GM21515 (cell line): Measurements from ENCODE around the gene MYO7B.

Experiments
- ATAC-seq: cut with Tn5 transposase; IDR thresholded peaks from one replicate; pipeline ENCODE4 v1.9.1; 2021; ENCODE audit not compliant: unreplicated experiment

MYO7B gene

GRCh38 chr2:127535422-127535901 lies at the start of gene MYO7B:
Gene MYO7B, plus strand, starts transcription at chr2:127535683. Its CDS starts 24,040 bp downstream, at chr2:127559723.
- ATAC-seq = no peak

- ATAC-seq = no peak
These were observed 49.8 kb upstream of the MYO7B start for GRCh38 chr2:127485694-127486071.

GRCh38 chr2:127486247-127487058 lies 49.0 kb upstream of the MYO7B start:
- no peak for ATAC-seq

DNA sequence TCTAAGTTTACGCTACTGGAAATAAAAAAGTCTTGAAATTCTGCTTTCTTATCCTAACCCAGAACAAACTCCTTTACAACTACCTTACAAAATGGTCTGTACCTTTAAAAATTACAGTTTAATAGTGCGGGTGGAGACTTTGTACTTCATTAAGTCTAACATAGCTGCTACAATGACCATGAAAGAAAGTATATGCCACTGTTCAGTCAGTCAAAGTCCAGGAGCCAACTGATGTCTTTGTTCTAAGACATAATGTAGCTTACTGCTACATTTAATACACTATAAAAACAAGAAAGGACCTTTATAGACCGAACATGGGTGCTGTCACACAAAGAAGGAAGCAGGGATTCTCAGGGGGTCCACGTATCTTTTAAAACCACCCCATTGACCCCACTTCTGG lies 45.2 kb upstream of the MYO7B start:
- ATAC-seq = no peak

DNA sequence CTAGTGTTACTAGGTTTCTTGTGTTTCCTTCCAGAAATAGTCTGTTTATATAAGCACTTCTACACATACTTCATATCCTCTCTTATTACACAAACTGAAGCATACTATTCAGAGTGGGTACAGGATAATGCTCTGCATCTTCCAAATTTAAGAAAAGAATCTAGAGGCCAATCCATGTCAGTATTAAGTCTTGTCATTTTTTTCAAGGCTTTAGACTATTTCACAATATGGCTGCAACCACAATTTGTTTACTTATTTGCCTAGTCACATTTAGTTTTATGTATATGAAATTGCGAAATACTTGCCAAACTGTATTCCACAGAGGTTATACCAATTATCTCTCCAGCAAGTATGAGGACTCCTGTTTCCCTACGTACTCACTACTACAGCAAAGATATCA lies 37.1 kb upstream of the MYO7B start:
- no peak for ATAC-seq

DNA sequence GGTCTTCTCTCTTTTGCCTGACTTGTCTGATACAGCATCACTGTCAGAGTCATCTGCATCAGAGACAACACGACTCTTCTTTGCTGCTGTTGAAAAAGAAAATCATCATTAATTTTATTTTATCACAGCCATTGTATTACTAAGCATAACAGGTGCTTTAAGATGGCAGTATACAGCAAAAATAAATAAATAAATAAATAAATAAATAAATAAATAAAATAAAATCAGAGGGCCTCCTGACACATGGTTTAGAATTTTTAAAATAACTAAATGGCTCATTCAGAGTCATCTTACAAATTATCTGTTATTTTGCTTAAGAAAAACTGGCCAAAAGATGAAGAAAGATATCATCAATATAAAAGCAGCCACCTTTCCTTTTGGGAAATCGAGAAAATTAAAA lies 32.0 kb upstream of the MYO7B start:
- no peak for ATAC-seq

DNA sequence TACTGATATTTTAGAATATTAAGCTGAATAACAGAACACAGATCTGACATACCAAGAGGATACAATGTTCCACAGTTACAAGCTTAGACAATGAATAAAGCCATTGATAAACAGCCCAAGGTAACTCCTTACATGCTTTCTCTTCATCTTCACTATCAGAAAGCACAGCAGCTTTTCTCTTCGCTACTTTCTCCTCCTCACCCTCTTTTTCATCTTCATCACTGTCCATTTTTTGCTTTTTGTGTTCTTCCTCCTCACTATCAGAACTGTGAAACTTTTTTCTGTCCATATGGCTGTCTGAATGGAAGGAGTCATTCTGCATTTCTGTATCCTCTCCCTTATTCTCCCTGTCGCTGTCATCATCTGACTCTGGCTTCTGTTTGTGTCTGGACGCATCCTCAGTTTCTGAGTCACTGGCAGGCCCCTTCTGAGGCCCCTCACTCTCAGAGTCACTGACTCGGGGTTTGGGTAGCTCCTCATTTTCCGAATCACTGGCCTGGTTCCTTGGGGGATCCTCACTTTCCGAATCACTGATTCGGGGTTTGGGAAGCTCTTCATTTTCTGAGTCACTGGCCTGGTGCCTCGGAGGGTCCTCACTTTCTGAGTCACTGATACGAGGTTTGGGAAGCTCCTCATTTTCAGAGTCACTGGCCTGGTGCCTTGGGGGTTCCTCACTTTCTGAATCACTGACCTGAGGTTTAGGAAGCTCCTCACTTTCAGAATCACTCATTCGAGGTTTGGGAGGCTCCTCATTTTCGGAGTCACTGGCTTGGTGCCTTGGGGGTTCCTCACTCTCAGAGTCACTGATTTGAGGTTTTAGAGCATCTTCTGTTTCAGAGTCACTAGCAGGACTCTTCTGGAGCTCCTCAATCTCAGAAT lies 30.7 kb upstream of the MYO7B start:
- no peak for ATAC-seq

GRCh38 chr2:127506510-127506909 lies 29.0 kb upstream of the MYO7B start:
- ATAC-seq = no peak

DNA sequence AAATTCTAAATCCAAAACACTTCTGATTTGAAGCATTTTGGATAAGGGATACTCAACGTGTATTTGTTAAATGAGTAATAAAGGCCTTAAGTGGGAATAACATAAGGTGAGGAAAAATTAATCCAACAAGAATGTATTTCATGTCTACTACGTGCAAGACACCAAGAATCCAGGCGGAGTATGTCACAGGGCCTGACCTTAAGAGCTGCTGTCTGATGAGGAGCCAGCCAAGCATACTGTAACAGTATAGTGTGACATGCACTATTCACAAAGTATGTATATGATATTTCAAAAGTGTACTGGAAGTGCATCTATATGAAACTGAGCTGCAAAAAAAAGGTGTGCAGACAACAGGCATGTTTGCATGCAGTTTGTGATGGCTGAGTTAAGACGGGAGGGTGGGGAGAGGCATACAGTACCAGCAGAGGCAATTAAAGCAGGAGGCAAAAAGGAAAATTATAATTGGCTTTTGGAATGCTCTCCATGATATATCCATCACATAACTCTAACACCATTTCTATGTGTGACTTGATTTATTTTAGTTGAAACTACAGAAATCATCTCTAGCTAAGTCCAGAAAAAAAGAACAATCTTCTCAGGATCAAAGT lies 27.4 kb upstream of the MYO7B start:
- no peak for ATAC-seq

- ATAC-seq = no peak
These were observed 26.9 kb upstream of the MYO7B start for GRCh38 chr2:127508631-127509034.

- no peak for ATAC-seq
These were observed 25.4 kb upstream of the MYO7B start for GRCh38 chr2:127510073-127510472.

DNA sequence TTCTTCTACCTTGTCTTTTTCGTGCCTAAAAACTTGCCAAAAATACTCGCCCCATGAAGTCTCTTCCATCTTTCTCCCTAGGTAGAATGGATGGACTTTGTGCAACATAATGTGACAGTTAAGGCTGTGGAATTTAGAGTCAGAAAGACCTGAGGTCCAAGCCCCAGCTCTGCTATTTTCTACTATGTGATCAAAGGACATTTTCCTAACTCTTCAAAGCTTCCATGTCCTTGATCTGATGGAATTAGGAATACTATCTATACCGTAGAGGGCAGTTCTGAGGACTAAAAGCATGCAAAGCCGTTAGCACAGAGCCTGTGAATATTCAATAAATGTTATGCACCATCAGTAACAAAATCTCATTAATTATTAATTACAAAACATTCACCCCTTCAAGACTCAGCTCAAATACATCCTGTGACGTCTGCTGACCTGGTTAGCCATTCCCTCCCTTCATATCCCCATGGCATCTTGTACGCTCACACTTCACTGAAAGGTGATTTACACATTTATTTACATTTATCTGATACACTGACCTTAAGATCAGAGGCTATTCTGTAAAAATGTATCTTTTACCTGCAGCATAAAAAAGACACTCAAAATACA lies 24.3 kb upstream of the MYO7B start:
- ATAC-seq = no peak

GRCh38 chr2:127511917-127512316 lies 23.6 kb upstream of the MYO7B start:
- no peak for ATAC-seq

GRCh38 chr2:127512362-127512761 lies 23.1 kb upstream of the MYO7B start:
- ATAC-seq = no peak

GRCh38 chr2:127514076-127514475 lies 21.4 kb upstream of the MYO7B start:
- ATAC-seq = no peak

DNA sequence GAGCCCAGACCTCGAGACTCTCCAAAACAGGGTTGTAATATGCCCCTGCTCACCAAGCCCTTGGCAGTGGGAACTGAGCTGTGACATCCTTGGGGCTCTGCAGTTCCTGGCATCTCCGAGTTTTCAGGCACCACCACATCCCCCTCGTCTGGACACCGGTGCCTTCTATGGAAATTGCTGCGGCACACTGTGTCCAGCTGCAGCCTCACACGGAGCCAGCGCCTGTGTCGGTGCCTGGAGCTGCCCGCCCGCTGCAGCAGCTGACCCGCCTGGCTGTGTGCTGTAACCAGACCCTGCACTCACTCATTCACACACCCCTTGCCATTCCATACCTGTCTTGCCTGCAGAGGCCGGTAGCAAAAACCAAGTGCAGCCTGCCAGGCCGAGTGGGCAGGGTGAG lies 21.0 kb upstream of the MYO7B start:
- no peak for ATAC-seq

- no peak for ATAC-seq
These were observed 20.0 kb upstream of the MYO7B start for GRCh38 chr2:127515383-127515915.

DNA sequence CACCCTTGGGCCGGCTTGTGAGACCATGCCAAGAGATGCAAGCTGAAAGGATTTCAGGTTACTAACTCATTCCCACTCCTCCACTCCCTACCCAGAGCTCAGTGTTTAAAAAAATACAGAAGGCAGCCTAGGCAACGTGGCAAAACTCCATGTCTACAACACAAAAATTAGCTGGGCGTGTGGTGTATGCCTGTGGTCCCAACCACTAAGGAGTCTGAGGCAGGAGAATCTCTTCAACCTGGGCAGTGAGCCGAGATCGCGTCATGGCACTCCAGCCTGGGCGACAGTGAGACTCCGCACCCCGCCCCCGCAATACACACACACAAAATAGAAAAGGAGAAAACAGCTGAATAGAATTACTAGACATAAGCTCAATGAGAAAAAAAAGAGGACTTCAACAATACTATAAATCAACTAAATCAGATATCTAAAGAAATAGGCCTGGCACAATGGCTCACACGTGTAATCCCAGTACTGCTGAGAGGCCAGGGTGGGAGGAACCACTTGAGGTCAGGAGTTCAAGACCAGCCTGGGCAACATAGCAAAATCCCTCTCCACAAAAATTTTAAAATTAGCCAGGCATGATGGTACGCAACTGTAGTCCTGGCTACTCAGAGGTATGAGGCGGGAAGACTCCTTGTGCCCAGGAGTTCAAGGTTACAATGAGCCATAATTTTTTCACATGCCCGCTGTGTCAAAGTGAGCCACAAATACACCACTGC lies 19.3 kb upstream of the MYO7B start:
- no peak for ATAC-seq

- no peak for ATAC-seq
These were observed 18.0 kb upstream of the MYO7B start for GRCh38 chr2:127517465-127517864.

GRCh38 chr2:127520424-127520823 lies 15.1 kb upstream of the MYO7B start:
- no peak for ATAC-seq
